Ovary (tissue), 3 donors: Measurements from ENCODE around the gene DSCAML1.

Experiments used
- EP300 ChIP-seq: sonication (generic); formaldehyde crosslinking; IDR thresholded peaks from one replicate; pipeline ENCODE4 v1.6.1; 2017; ENCODE audit warnings: antibody characterized with exemption
- POLR2A ChIP-seq: fragments of 450-650 bp; IDR thresholded peaks from one replicate; pipeline ENCODE4 v1.6.1; 2017; ENCODE audit warnings: antibody characterized with exemption, mild to moderate bottlenecking, moderate library complexity
- TF ChIP-seq, protein P1 (sequence below), 3 donors: fragments of 450-650 bp in 2 of 3; fragments of 200-600 bp in 1 of 3; IDR thresholded peaks; one replicate each; pipeline versions ENCODE4 v1.5.1 to v1.8.0; 2016 to 2022; ENCODE audit warnings: antibody characterized with exemption in 3 of 3, mild to moderate bottlenecking in 1 of 3
- donor health status: DM: no; HTN: no; CAD: no.

DNA sequence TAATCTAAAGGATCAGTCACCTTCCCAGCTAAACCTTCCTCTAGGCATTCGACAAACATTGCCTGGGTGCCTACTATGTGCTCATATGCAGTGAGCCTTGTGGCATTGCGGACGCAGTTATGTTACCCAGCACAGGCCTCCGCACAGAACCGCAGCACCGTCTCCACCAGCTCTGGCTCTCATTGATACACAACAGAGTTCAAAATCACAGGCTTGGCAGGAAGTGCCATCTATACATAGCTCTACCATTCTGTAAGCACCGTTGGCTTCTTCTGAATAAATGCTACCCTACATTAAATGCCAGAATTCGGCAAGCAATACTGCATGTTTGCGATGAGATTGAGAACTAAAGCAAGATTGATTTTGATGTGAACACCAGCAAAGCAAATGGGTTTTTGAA, 31.0 kb downstream of the DSCAML1 start:
- TF ChIP-seq, protein P1, sequence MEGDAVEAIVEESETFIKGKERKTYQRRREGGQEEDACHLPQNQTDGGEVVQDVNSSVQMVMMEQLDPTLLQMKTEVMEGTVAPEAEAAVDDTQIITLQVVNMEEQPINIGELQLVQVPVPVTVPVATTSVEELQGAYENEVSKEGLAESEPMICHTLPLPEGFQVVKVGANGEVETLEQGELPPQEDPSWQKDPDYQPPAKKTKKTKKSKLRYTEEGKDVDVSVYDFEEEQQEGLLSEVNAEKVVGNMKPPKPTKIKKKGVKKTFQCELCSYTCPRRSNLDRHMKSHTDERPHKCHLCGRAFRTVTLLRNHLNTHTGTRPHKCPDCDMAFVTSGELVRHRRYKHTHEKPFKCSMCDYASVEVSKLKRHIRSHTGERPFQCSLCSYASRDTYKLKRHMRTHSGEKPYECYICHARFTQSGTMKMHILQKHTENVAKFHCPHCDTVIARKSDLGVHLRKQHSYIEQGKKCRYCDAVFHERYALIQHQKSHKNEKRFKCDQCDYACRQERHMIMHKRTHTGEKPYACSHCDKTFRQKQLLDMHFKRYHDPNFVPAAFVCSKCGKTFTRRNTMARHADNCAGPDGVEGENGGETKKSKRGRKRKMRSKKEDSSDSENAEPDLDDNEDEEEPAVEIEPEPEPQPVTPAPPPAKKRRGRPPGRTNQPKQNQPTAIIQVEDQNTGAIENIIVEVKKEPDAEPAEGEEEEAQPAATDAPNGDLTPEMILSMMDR (IDR thresholded peaks at IDR 0.05), result no peak
- TF ChIP-seq EP300 (no peak), POLR2A (no peak)
